Activated CD4-positive, alpha-beta T cell treated with anti-CD3 and anti-CD28 coated beads, Interleukin-2, amount 50 U/mL, for 16 hours (primary cell): Measurements from ENCODE around the gene GPR108.
"Not testable (repeated sequence)": the region's sequence is repeated elsewhere in the genome, so short reads cannot be mapped to it uniquely, and the experiment has no call there.

Source experiments
- DNase-seq: peaks from one replicate; pipeline ENCODE4 v3.0.0-alpha.2; 2020

GPR108 gene

DNA sequence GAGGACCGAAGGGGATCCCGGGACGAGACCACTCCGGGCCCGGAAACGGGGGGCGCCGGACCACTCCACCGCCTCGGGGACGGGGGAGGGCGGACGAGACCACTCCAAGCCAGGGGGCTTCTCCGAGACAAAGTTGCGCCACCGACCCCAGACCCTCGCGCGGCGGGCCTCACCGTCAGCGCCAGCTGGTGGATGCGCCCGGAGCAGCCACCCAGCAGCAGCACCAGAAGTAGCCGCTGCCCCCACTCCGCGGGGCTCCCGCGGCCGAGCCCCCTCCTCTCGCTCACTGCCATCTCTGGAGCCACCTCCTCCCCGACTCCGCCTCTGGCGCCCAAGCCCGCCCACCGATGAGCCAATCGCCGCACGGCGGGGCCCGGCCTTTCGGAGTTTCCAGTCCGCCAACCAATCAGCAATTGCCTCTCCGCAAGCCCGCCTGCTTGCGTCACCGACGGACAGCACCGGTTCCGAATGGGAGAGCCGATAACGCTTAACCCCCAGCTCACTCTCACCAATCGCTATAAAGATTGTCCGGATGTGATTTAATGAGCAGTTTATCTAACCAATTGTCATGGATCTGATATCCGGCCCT is at the start of gene GPR108:
TSS of gene GPR108 (minus strand) at position 297 of the 589 bp plus-strand sequence. CDS start at position 293, 4 bp downstream.
- DNase-seq = peak; percentile 100

- no peak for DNase-seq
These were observed 41.8 kb upstream of the GPR108 start for GRCh38 chr19:6779206-6779605.

DNA sequence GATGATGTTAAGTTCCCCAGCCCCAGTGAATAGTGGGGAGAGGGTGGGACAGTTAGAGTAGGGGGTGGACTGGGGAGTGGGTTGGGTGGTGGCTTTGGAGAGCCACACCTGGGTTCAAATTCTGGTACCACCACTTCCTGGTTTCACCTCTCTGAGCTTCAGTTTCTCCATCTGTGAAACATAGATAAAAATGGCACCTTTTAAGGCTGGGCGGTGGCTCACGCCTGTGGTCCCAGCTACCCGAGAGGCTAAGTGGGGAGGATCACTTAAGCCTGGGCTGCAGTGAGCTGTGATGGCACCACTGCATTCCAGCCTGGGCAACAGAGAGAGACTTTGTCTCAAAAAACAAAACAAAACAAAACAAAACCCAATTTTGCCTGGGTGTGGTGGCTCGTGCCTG is 41.0 kb upstream of the GPR108 start:
- no peak for DNase-seq

- no peak for DNase-seq
These were observed 40.1 kb upstream of the GPR108 start for GRCh38 chr19:6777434-6777833.

DNA sequence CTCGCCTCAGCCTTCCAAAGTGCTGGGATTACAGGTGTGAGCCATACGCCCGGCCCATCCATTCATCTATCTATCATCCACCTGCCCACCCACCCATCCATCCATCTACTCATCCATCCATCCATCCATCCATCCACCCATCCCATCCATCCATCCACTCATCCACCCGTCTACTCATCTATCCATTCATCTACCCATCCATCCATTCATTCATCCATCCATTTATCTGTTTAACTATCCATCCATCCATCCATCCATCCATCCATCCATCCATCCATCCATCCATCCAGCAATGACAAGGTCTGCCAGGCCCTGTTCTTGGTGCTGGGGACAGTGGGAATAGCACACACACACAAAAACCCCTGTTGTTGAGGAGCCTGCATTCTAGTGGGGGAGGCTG is 39.6 kb upstream of the GPR108 start:
- DNase-seq = no peak

DNA sequence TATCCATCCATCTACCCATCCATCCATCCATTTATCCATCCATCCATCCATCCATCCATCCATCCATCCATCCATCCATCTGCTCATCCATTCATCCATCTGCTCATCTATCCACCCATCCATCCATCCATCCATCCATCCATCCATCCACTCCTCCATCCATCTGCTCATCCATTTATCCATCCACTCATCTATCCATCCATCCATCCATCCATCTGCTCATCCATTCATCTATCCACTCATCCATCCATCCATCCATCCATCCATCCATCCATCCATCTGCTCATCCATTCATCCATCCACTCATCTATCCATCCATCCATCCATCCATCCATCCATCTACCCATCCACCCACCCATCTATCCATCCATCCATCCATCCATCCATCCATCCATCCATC is 38.7 kb upstream of the GPR108 start:
- DNase-seq = not testable (repeated sequence)

DNA sequence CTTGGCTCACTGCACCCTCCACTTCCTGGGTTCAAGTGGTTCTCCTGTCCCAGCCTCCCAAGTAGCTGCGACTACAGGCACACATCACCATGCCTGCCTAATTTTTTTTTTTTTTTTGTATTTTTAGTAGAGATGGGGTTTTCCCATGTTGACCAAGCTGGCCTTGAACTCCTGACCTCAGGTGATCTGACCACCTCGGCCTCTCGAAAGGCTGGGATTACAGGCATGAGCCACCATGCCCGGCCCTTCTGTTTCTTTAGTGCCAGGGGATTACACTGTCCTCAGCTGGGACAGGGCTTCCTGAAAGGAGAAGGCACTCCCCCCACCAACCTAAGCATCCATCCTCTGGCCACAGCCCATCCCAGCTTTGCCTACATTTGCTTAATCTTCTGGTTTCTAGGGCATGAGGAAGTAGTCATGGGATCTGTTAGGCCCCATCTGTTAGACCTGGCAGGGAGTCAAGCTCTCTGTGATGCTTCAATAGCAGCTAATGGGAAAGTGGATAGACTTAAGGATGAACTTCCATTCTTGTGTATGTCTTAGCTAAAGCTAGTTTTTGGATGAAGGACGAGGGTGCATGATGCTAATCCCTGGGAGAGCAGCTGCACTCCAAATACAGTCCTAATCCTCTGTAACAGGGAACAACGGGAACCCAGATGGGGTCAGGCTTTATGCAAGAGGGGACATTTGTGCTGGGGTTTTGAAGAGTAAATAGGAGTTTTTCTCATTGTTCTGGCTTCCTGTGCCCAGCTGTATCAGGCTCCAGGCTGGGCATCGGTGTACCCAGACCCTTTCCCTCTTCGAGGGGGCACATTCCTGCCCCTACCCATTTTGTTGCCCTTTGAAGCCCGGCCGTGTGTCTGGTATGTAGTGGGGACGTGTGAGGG is 37.7 kb upstream of the GPR108 start:
- no peak for DNase-seq

GRCh38 chr19:6773323-6773931 is 36.0 kb upstream of the GPR108 start:
- DNase-seq = peak; percentile 66

DNA sequence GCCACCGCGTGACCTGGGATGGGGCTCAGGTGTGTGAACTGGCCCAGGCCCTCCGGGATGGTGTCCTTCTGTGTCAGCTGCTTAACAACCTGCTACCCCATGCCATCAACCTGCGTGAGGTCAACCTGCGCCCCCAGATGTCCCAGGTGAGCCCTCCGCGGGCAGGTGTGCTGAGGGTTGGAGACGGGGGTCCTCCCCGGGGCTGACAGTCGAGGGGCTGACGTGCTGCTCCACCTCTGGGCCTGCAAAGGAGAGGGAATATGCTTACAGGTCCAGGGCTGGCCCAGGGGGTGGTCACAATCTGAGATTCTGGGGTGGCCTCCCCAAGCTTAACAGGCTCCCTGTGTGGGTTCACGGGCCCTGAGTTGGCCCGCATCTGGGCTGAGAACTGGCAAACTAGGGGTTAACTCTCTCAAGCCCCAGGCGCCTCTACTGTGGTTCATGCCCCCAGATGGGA is 35.5 kb upstream of the GPR108 start:
- DNase-seq = no peak

DNA sequence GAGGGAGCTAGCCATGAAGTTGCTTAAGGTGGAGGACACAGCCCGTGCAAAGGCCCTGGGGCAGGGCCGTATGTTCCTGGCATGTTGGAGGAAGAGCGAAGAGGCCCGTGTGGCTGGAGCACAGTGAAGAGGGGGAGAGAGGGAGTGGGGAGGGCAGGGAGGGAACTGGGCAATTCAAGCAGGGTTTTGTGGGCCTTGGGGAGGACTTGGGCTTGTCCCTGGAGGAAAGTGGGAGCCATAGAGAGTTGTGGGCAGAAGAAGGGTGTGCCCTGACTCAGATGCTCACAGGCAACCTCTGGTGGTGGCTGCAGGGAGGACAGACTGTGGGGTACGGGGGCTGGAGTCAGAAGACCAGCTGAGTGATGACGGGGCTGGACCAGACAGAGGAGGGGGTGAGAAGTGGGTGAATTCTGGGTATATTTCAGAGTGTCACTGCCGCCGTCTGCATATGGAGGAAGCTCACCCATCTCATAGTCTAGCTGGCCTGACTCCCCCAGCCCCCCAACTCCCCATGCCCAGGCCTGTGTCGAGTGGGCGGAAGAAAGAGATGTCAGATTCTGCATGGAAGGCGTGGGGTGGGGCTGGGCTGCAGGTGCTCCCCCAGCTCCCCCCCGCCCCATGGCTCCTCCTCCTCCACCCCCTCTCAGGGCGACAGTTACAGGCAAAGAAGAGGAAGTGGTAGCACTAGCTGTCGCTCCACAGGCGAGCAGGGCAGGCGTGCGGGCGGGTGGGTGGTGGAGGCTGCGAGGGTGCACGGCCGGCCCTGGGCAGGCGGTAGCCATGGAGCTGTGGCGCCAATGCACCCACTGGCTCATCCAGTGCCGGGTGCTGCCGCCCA is 34.9 kb upstream of the GPR108 start, which contains the start of gene VAV1:
TSS of gene VAV1 (plus strand) at position 681 of the 838 bp plus-strand sequence. CDS start at position 781, 100 bp downstream.
- DNase-seq = peak; percentile 88

- DNase-seq = not testable (repeated sequence)
These were observed 34.3 kb upstream of the GPR108 start for GRCh38 chr19:6771648-6772027.

DNA sequence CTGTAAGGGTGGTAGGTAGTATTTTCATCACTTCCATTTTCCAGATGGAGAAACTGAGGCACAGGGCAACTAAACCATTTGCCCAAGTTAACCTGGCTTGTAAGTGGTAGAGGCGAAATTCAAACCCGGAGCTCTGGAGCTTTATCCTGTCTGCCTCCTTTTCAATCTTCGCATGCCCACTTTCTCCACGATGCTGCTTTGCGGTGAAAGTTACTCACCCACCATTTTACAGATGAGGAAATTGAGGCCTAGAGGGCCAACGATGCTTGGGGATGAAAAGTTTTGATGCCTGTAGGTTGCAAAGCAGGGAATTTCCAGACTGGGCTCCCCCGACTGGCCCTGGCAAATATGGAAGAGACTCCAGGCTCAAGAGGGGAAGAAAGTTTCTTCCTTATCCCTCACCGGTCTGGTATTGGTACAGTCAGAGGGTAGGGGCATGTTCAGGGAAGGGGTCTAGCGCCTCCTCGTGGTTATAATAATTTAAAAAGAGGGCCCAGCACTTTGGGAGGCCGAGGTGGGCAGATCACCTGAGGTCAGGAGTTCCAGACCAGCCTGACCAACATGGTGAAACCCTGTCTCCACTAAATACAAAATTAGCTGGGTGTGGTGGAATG is 31.7 kb upstream of the GPR108 start:
- peak; percentile 38 for DNase-seq

DNA sequence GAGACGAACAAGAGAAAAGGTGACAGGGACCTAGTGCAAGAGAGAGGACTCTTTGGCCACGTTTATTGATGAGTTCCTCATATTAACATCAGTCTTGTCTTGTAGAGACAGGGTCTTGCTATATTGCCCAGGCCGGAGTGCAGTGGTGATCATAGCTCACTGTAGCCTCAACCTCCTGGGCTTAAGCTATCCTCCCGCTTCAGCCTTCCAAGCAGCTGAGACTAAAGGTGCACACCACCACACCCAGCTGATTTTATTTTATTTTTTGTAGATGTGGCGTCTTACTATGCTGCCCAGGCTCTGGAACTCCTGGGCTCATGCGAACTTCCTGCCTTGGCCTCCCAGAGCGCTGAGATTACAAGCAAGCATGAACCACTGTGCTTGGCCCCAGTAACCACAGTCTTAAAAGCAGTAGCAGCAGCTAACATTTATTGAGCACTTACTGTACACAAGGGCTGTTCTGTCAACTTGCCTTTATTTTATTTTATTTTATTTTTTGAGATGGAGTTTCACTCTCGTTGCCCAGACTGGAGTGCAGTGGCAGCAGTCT is 30.9 kb upstream of the GPR108 start:
- DNase-seq = no peak

GRCh38 chr19:6767357-6768235 is 30.2 kb upstream of the GPR108 start, which contains the start of gene SH2D3A:
Gene SH2D3A, minus strand, starts transcription at chr19:6767435. Its CDS starts 3,687 bp downstream, at chr19:6763748.
- peak; percentile 97 for DNase-seq

GRCh38 chr19:6767081-6767356 is 29.6 kb upstream of the GPR108 start:
- DNase-seq = peak; percentile 35

DNA sequence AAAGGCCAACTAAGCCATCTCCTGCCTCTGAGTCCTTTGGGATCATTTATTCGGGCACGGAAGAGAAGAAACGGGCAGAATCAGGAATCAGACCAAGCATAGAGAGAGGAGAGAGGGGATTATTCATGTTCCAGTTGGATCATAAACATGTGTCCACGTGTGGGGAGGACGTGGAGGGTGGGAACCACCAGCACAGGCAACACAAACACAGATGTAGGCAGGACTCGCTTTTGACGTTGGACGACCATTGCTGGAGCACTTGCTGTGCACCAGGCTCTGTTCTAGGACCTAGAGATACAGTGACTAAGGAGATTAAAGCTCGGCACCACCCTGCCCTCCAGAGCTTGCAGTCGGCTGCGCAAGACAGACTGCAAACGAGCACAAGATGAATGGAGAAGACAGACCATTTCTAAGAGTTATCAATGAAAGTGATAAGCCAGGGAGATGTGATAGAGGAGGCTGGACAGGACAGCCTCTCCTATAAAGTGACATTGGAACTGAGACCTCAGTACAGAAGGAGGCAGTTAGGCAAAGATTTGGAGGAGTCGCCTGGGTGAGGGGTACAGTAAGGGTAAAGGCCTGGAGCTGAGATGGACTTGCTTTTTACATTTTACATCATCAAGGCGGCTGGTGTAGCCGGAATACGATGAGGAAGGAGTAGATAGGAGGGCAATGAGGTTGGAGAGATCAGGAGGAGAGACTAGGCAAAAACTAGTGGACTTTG is 29.1 kb upstream of the GPR108 start:
- no peak for DNase-seq

DNA sequence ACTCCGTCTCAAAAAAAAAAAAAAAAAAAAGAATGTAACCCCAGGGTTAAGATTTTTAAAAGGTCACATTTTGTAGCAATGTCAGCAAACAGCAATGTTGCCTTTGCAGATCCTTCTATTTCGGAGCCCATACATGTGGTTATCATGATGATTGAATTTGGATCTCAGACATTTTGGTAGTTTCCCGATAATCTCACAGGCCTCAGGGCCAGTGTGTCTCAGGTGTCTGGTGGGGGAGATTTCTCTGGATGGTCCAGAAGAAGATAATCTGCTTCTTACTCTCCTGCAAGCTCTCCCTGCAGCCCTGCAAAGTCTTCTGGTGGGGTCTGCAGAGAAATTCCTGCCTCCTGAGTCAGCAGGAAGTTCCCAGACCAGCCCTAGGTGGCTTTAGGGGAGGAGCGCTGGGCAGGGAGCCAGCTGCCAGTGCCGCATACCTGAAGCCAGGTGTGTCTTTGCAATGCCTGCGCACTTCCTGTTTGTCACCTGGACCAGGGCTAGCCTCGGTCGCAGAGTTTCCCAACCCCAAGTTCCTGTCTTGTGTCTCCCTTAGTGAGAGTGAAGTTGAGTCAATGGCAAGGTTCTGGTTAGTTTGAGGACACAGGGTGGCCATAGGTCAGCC is 28.5 kb upstream of the GPR108 start:
- no peak for DNase-seq

GRCh38 chr19:6762253-6762797 is 24.9 kb upstream of the GPR108 start:
- DNase-seq = not testable (repeated sequence)

- peak; percentile 47 for DNase-seq
These were observed 23.8 kb upstream of the GPR108 start for GRCh38 chr19:6761053-6761676.
